Hippocampal formation (tissue), 2 donors: ENCODE results near the gene RIMKLA.

Experiments used
- DNase-seq, 2 donors: peaks; one replicate each; lab custom pipeline; 2025; lab: John Stamatoyannopoulos, UW

The RIMKLA gene

GRCh38 chr1:42372796-42373195, 7.8 kb upstream of the RIMKLA start:
- no peak for DNase-seq

- DNase-seq: no peak
Observed at GRCh38 chr1:42379794-42380585, 602 bp upstream of the RIMKLA start.

GRCh38 chr1:42381280-42381673, 685 bp downstream of the RIMKLA start:
- no peak for DNase-seq

GRCh38 chr1:42385283-42385682, 4.7 kb downstream of the RIMKLA start:
- no peak for DNase-seq

- DNase-seq: no peak
Observed at GRCh38 chr1:42386051-42386450, 5.5 kb downstream of the RIMKLA start.

- DNase-seq: no peak
Observed at GRCh38 chr1:42392255-42392654, 11.7 kb downstream of the RIMKLA start.

- no peak for DNase-seq
Observed at GRCh38 chr1:42392967-42393848, 12.6 kb downstream of the RIMKLA start.

GRCh38 chr1:42399315-42400100, 18.9 kb downstream of the RIMKLA start:
- DNase-seq: no peak

GRCh38 chr1:42403880-42404400, 23.3 kb downstream of the RIMKLA start:
- DNase-seq: no peak

- DNase-seq: no peak
Observed at GRCh38 chr1:42414551-42415496, 34.2 kb downstream of the RIMKLA start.

GRCh38 chr1:42417166-42417565, 36.6 kb downstream of the RIMKLA start:
- DNase-seq: no peak

- no peak for DNase-seq
Observed at GRCh38 chr1:42418516-42418915, 37.9 kb downstream of the RIMKLA start.

GRCh38 chr1:42419126-42419821, 38.7 kb downstream of the RIMKLA start:
- DNase-seq: no peak

GRCh38 chr1:42420121-42420520, 39.5 kb downstream of the RIMKLA start:
- peak in 1 of 2 donors; percentile 6 for DNase-seq

GRCh38 chr1:42420911-42421585, 40.5 kb downstream of the RIMKLA start:
- DNase-seq: peak in 1 of 2 donors; percentile 21

GRCh38 chr1:42422737-42423136, 42.1 kb downstream of the RIMKLA start:
- no peak for DNase-seq

- DNase-seq: no peak
Observed at GRCh38 chr1:42423681-42424080, 43.1 kb downstream of the RIMKLA start.

- DNase-seq: no peak
Observed at GRCh38 chr1:42424201-42424600, 43.6 kb downstream of the RIMKLA start.

- DNase-seq: no peak
Observed at GRCh38 chr1:42427240-42427639, 46.6 kb downstream of the RIMKLA start.

- DNase-seq: no peak
Observed at GRCh38 chr1:42429603-42430002, 49.0 kb downstream of the RIMKLA start.
